ENCODE data around the gene TNFRSF19. TPM values are rescaled to one million over a fixed set of nuclear protein-coding genes. Genes with fewer than 3 reads are reported as not detected.

The TNFRSF19 gene
- total and polyA plus RNA-seq, 2 of the 13 experiments (the other 11 are each of a cell fraction or from before 2014, with no cell fraction given): 75.3 to 77.7 TPM

DNA sequence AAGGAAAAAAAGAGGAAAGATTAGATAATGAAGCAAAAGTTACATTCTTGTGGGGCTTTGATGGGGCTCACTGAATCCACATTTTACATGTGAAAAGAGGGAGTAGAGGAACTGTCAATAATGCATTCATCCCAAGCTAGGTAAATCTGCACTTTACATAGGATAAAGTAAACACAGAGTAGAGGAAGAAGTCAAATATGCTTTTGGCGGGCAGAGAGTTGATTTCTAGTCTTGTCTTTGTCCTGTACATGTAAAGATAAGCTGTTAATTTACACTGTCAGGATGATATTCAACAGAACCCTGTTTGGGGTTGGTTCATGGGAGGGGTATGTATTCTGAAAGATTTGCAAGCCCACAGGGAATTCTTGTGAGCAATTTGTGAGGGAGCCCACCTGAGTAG is 18.0 kb upstream of the TNFRSF19 start (continued):
- TF ChIP-seq, protein P1, sequence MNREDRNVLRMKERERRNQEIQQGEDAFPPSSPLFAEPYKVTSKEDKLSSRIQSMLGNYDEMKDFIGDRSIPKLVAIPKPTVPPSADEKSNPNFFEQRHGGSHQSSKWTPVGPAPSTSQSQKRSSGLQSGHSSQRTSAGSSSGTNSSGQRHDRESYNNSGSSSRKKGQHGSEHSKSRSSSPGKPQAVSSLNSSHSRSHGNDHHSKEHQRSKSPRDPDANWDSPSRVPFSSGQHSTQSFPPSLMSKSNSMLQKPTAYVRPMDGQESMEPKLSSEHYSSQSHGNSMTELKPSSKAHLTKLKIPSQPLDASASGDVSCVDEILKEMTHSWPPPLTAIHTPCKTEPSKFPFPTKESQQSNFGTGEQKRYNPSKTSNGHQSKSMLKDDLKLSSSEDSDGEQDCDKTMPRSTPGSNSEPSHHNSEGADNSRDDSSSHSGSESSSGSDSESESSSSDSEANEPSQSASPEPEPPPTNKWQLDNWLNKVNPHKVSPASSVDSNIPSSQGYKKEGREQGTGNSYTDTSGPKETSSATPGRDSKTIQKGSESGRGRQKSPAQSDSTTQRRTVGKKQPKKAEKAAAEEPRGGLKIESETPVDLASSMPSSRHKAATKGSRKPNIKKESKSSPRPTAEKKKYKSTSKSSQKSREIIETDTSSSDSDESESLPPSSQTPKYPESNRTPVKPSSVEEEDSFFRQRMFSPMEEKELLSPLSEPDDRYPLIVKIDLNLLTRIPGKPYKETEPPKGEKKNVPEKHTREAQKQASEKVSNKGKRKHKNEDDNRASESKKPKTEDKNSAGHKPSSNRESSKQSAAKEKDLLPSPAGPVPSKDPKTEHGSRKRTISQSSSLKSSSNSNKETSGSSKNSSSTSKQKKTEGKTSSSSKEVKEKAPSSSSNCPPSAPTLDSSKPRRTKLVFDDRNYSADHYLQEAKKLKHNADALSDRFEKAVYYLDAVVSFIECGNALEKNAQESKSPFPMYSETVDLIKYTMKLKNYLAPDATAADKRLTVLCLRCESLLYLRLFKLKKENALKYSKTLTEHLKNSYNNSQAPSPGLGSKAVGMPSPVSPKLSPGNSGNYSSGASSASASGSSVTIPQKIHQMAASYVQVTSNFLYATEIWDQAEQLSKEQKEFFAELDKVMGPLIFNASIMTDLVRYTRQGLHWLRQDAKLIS (CRISPR knock-in tag; IDR thresholded peaks at IDR 0.05): no peak
- TF ChIP-seq, protein P2, sequence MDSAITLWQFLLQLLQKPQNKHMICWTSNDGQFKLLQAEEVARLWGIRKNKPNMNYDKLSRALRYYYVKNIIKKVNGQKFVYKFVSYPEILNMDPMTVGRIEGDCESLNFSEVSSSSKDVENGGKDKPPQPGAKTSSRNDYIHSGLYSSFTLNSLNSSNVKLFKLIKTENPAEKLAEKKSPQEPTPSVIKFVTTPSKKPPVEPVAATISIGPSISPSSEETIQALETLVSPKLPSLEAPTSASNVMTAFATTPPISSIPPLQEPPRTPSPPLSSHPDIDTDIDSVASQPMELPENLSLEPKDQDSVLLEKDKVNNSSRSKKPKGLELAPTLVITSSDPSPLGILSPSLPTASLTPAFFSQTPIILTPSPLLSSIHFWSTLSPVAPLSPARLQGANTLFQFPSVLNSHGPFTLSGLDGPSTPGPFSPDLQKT (CRISPR knock-in tag; IDR thresholded peaks at IDR 0.05; ENCODE audit: borderline replicate concordance): no peak
- TF ChIP-seq ZBTB43 (CRISPR knock-in tag; conservative IDR thresholded peaks at IDR 0.05) (0 out of 2 replicates have a peak, but pooled peaks have one; percentile 34), ERF (CRISPR knock-in tag; IDR thresholded peaks at IDR 0.05) (0 out of 2 replicates have a peak, but pooled peaks have one; percentile 23), SOX13 (IDR thresholded peaks at IDR 0.05) (no peak), SOX13 (CRISPR knock-in tag; conservative IDR thresholded peaks at IDR 0.05 in 1 of 2, IDR thresholded peaks at IDR 0.05 in 1 of 2) (peak in 1 of 2 experiments; percentile 77; a peak in 2 of 4 replicates), ZNF558 (CRISPR knock-in tag; IDR thresholded peaks at IDR 0.05; ENCODE audit: borderline replicate concordance) (no peak), RFX5 (IDR thresholded peaks at IDR 0.05; ENCODE audit: low read depth, low read length) (no peak), THAP8 (CRISPR knock-in tag; IDR thresholded peaks at IDR 0.05; ENCODE audit: borderline replicate concordance) (no peak), ZNF10 (CRISPR knock-in tag; IDR thresholded peaks at IDR 0.05; ENCODE audit: borderline replicate concordance, low read depth) (no peak), PHF20 (CRISPR knock-in tag; IDR thresholded peaks at IDR 0.05) (no peak), TRIM24 (CRISPR knock-in tag; IDR thresholded peaks at IDR 0.05) (no peak), ZNF17 (CRISPR knock-in tag; IDR thresholded peaks at IDR 0.05) (no peak), NCOA2 (CRISPR knock-in tag; IDR thresholded peaks at IDR 0.05) (peak; percentile 50; the same call in 1 of the 2 replicates)
- TF ChIP-seq, protein P3, sequence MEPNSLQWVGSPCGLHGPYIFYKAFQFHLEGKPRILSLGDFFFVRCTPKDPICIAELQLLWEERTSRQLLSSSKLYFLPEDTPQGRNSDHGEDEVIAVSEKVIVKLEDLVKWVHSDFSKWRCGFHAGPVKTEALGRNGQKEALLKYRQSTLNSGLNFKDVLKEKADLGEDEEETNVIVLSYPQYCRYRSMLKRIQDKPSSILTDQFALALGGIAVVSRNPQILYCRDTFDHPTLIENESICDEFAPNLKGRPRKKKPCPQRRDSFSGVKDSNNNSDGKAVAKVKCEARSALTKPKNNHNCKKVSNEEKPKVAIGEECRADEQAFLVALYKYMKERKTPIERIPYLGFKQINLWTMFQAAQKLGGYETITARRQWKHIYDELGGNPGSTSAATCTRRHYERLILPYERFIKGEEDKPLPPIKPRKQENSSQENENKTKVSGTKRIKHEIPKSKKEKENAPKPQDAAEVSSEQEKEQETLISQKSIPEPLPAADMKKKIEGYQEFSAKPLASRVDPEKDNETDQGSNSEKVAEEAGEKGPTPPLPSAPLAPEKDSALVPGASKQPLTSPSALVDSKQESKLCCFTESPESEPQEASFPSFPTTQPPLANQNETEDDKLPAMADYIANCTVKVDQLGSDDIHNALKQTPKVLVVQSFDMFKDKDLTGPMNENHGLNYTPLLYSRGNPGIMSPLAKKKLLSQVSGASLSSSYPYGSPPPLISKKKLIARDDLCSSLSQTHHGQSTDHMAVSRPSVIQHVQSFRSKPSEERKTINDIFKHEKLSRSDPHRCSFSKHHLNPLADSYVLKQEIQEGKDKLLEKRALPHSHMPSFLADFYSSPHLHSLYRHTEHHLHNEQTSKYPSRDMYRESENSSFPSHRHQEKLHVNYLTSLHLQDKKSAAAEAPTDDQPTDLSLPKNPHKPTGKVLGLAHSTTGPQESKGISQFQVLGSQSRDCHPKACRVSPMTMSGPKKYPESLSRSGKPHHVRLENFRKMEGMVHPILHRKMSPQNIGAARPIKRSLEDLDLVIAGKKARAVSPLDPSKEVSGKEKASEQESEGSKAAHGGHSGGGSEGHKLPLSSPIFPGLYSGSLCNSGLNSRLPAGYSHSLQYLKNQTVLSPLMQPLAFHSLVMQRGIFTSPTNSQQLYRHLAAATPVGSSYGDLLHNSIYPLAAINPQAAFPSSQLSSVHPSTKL (CRISPR knock-in tag; IDR thresholded peaks at IDR 0.05): peak; percentile 58; the same call in 1 of the 2 replicates
- TF ChIP-seq, protein P4, sequence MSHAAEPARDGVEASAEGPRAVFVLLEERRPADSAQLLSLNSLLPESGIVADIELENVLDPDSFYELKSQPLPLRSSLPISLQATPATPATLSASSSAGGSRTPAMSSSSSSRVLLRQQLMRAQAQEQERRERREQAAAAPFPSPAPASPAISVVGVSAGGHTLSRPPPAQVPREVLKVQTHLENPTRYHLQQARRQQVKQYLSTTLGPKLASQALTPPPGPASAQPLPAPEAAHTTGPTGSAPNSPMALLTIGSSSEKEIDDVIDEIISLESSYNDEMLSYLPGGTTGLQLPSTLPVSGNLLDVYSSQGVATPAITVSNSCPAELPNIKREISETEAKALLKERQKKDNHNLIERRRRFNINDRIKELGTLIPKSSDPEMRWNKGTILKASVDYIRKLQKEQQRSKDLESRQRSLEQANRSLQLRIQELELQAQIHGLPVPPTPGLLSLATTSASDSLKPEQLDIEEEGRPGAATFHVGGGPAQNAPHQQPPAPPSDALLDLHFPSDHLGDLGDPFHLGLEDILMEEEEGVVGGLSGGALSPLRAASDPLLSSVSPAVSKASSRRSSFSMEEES (CRISPR knock-in tag; IDR thresholded peaks at IDR 0.05): no peak
